Measurements from ENCODE around the gene GRM4. TPM values are rescaled to one million over a fixed set of nuclear protein-coding genes. Genes with fewer than 3 reads are reported as not detected.
A peak's percentile ranks its signal among the peaks of the same experiment; 100 is the strongest.

GRM4 gene
- total and polyA plus RNA-seq, 9 of the 15 experiments (the other 6 are each of a cell fraction or from before 2014, with no cell fraction given): 0.18 TPM; not detected in 8

DNA sequence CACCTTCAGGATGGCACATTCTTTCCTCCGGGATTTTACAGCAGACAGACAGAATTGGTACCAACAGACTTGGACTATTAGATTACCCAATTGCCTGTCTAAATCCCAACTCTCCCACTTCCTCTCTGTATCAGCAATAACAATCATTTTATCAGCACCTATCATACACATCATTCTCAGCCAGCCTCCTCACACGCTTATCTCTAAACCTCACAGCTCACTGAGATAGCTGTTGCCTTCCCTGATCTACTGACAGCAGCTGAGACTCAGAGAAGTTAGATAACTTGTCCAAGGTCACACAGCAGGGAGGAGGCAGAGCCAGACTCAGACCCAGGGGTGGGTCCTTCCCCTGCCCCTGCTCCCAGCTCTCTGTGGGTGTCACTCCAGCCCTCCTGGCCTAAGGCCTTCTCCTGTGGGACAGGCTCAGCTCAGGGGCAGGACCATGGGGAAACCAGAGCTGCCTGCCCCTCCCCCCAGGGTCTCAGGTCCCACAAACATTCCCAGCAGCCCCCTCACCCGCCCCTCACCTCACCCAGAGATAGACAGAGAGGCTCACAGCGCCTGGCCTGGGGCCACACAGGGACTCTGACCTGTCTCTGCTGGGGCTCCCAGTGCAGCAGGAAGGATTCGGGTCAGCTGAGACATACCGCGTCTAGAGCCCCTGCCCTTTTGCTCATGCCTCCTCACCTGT lies 92.8 kb downstream of the GRM4 start (continued):
- TF ChIP-seq CBX5 (IDR thresholded peaks at IDR 0.05; ENCODE audit: borderline replicate concordance, low read depth) (no peak), CBFB (CRISPR knock-in tag; IDR thresholded peaks at IDR 0.05) (no peak), ZBTB7A (IDR thresholded peaks at IDR 0.05; ENCODE audit: borderline replicate concordance, control insufficient read depth, low read depth, low read length) (0 out of 2 replicates have a peak, but pooled peaks have one; percentile 18), ELK3 (CRISPR knock-in tag; IDR thresholded peaks at IDR 0.05) (no peak), SRSF9 (IDR thresholded peaks at IDR 0.05; ENCODE audit: borderline replicate concordance, low read depth, low read length) (no peak), CBX8 (IDR thresholded peaks at IDR 0.05; ENCODE audit: borderline replicate concordance, extremely low read depth, low read depth, low read length, poor library complexity, severe bottlenecking) (no peak), KDM1A (IDR thresholded peaks at IDR 0.05) (peak in 1 of 2 experiments; percentile 57; a peak in 2 of 4 replicates), ID3 (CRISPR knock-in tag; IDR thresholded peaks at IDR 0.05) (no peak), ID3 (tag; IDR thresholded peaks at IDR 0.05) (no peak), MTA1 (IDR thresholded peaks at IDR 0.05; ENCODE audit: borderline replicate concordance) (0 out of 2 replicates have a peak, but pooled peaks have one; percentile 24), KLF6 (CRISPR knock-in tag; IDR thresholded peaks at IDR 0.05; ENCODE audit: borderline replicate concordance) (no peak), ZFP30 (CRISPR knock-in tag; IDR thresholded peaks at IDR 0.05; ENCODE audit: borderline replicate concordance) (no peak), ZNF512 (tag; IDR thresholded peaks at IDR 0.05) (no peak)
